Hepatocyte (in vitro differentiated cells): ENCODE measurements around the gene ADSL. TPM values are rescaled to one million over a fixed set of nuclear protein-coding genes. Genes with fewer than 3 reads are reported as not detected.

Source experiments
- DNase-seq: peaks from one replicate; pipeline ENCODE4 v3.0.0-alpha.2; 2016; ENCODE audit warnings: low spot score
- H2AFZ ChIP-seq: fragments of 200-600 bp; sonication (generic); 2 replicates; pipeline ENCODE4 v1.6.0; 2016; ENCODE audit warnings: antibody characterized with exemption, mild to moderate bottlenecking
- H3K27ac ChIP-seq: fragments of 200-600 bp; sonication (generic); 2 replicates; pipeline ENCODE4 v1.5.1; 2016; ENCODE audit warnings: mild to moderate bottlenecking
- H3K27me3 ChIP-seq: fragments of 200-600 bp; sonication (generic); 2 replicates; pipeline ENCODE4 v1.6.1; 2016
- H3K36me3 ChIP-seq: fragments of 200-600 bp; sonication (generic); replicated peaks from 2 replicates; pipeline ENCODE4 v1.5.1; 2016; ENCODE audit warnings: low read depth; ENCODE audit not compliant: insufficient read depth
- H3K4me1 ChIP-seq: fragments of 200-600 bp; sonication (generic); 2 replicates; pipeline ENCODE4 v1.5.1; 2016; ENCODE audit warnings: mild to moderate bottlenecking, moderate library complexity; ENCODE audit not compliant: insufficient read depth
- H3K4me2 ChIP-seq: fragments of 200-600 bp; sonication (generic); 2 replicates; pipeline ENCODE4 v1.6.0; 2016
- H3K4me3 ChIP-seq: fragments of 200-600 bp; sonication (generic); 2 replicates; pipeline ENCODE4 v1.5.1; 2016; ENCODE audit warnings: mild to moderate bottlenecking
- H3K79me2 ChIP-seq: fragments of 200-600 bp; sonication (generic); 2 replicates; pipeline ENCODE4 v1.6.0; 2017; ENCODE audit warnings: mild to moderate bottlenecking
- H3K9me2 ChIP-seq: fragments of 200-600 bp; sonication (generic); replicated peaks from 2 replicates; pipeline ENCODE4 v1.6.0; 2017; ENCODE audit warnings: mild to moderate bottlenecking; ENCODE audit not compliant: insufficient read depth
- H3K9me3 ChIP-seq: fragments of 200-600 bp; sonication (generic); 2 replicates; pipeline ENCODE4 v1.5.1; 2016; ENCODE audit warnings: low read depth, mild to moderate bottlenecking
- H4K20me1 ChIP-seq: fragments of 200-600 bp; sonication (generic); 2 replicates; pipeline ENCODE4 v1.6.0; 2016; ENCODE audit warnings: mild to moderate bottlenecking; ENCODE audit not compliant: insufficient read depth, poor library complexity, severe bottlenecking
- CTCF ChIP-seq: fragments of 200-600 bp; sonication (generic); IDR thresholded peaks from 2 replicates; pipeline ENCODE4 v1.5.1; 2016; ENCODE audit warnings: antibody characterized with exemption, mild to moderate bottlenecking; ENCODE audit not compliant: poor library complexity
- EZH2 ChIP-seq: fragments of 200-600 bp; sonication (generic); IDR thresholded peaks from 2 replicates; pipeline ENCODE4 v1.6.1; 2016; ENCODE audit warnings: antibody characterized with exemption, mild to moderate bottlenecking, borderline replicate concordance
- EZH2phosphoT487 ChIP-seq: fragments of 200-600 bp; sonication (generic); IDR thresholded peaks from one replicate; pipeline ENCODE4 v1.6.1; 2018; ENCODE audit warnings: antibody characterized with exemption, mild to moderate bottlenecking, low read depth, moderate library complexity; ENCODE audit not compliant: unreplicated experiment, severe bottlenecking
- WGBS: methylation state at CpG from one replicate; pipeline ENCODE4 v1.1.6; 2016; ENCODE audit warnings: low lambda C conversion rate; ENCODE audit errors: missing lambda C conversion rate; 5-methylcytosine and 5-hydroxymethylcytosine counted together
- polyA plus RNA-seq: library from polyadenylated mRNA; unstranded; fragments of >200 nt; fragmentation: Nextera tagmentation; extraction: Ambion mirVana; gene quantifications from 2 replicates; pipeline ENCODE4 v1.2.1, GENCODE V29; 2016
- total RNA-seq: library from RNA; depleted of rRNA; stranded (reverse); fragments of >200 nt; gene quantifications from 2 replicates; pipeline ENCODE4 v1.2.3, GENCODE V29; 2014

ADSL gene
- total RNA-seq (81.8 and 89.6 TPM in 2 replicates), polyA plus RNA-seq (54.8 and 66.1 TPM in 2 replicates)

GRCh38 chr22:40346185-40347118 is at the start of gene ADSL:
TSS of gene ADSL (plus strand) at chr22:40346500. CDS start at chr22:40346559, 59 bp downstream.
- Histone ChIP-seq H2AFZ (peak within 1 kb of the TSS; percentile 95), H3K27ac (peak within 1 kb of the TSS; percentile 94), H3K9me2 (no peaks in the 10 kb centered on the region), H4K20me1 (peaks cover 10% of the 10 kb centered on the region), H3K79me2 (peaks cover 48% of the 10 kb centered on the region), H3K4me3 (peak within 1 kb of the TSS; percentile 92), H3K4me2 (peak within 1 kb of the TSS; percentile 91), H3K9me3 (no peaks in the 10 kb centered on the region), H3K36me3 (no peaks in the 10 kb centered on the region), H3K27me3 (no peaks in the 10 kb centered on the region), H3K4me1 (peaks cover 13% of the 10 kb centered on the region)
- peak; percentile 94 for DNase-seq
- no peak for TF ChIP-seq EZH2
- no peak for TF ChIP-seq EZH2phosphoT487
- no peak for TF ChIP-seq CTCF
- WGBS: under 1% methylated on average over 58 of the region's 65 CpGs

- TF ChIP-seq EZH2 (no peak), EZH2phosphoT487 (no peak), CTCF (no peak)
- H3K4me2 ChIP-seq: no peak overlapping the region
- no peak overlapping the region for H2AFZ ChIP-seq
- no peaks in the 10 kb centered on the region for H3K79me2 ChIP-seq
- H3K36me3 ChIP-seq: no peaks in the 10 kb centered on the region
- no peak overlapping the region for H3K27ac ChIP-seq
- no peaks in the 10 kb centered on the region for H3K9me2 ChIP-seq
- no peaks in the 10 kb centered on the region for H3K27me3 ChIP-seq
- H3K4me1 ChIP-seq: no peaks in the 10 kb centered on the region
- no peaks in the 10 kb centered on the region for H4K20me1 ChIP-seq
- no peaks in the 10 kb centered on the region for H3K9me3 ChIP-seq
- no peak for DNase-seq
- H3K4me3 ChIP-seq: no peak overlapping the region
Measured at GRCh38 chr22:40300316-40300715, 46.0 kb upstream of the ADSL start.

DNA sequence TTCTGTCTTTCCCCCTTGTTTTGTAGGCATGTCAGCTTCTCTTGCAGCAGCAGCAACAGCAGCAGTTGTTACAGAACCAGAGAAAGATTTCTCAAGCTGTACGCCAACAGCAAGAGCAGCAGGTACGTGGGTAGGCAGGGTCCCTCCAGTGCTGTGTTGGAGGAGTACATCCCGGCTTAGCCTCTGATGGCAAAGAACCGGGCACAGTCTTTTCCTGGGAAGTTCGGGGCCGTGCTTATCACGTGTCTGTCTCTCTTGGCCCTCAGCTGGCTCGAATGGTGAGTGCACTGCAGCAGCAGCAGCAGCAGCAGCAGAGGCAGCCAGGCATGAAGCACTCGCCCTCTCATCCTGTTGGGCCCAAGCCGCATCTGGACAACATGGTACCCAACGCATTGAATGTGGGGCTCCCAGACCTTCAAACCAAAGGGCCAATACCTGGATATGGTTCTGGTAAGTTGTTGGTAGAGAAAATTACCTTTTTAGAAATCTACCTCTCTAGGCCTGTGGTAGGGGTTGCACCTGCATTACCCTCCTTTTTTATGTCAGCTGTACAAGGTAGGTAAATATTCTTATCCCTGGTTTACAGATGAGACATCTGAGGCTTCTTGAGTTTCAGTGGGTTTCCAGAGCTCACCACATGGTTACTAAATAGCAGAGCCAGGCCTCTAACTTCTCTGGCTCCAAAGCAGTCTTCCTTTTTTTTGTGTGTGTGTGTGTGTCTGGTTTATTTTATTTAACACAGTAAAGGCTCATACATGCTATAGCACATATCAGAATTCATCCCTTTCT is 45.2 kb upstream of the ADSL start:
- Histone ChIP-seq H3K4me1 (no peaks in the 10 kb centered on the region), H3K79me2 (no peaks in the 10 kb centered on the region), H2AFZ (no peak overlapping the region), H3K27ac (no peak overlapping the region), H3K36me3 (no peaks in the 10 kb centered on the region), H3K4me2 (no peak overlapping the region), H3K9me2 (no peaks in the 10 kb centered on the region), H4K20me1 (no peaks in the 10 kb centered on the region), H3K27me3 (no peaks in the 10 kb centered on the region), H3K9me3 (no peaks in the 10 kb centered on the region), H3K4me3 (no peak overlapping the region)
- 93% methylated on average over 11 of the region's 11 CpGs for WGBS
- no peak for DNase-seq
- TF ChIP-seq EZH2 (no peak), CTCF (no peak), EZH2phosphoT487 (no peak)
